HepG2 (cell line): Measurements from ENCODE around the gene METRN. TPM values are rescaled to one million over a fixed set of nuclear protein-coding genes. Genes with fewer than 3 reads are reported as not detected.
A peak's percentile ranks its signal among the peaks of the same experiment; 100 is the strongest.

Experiments
- AFF4 ChIP-seq: sonication (generic); formaldehyde crosslinking; IDR thresholded peaks from 2 replicates; pipeline ENCODE4 v1.4.0; 2020; ENCODE audit warnings: missing genetic modification reagents
- CEBPB ChIP-seq: IDR thresholded peaks from 2 replicates; pipeline ENCODE4 v1.6.1; 2011; ENCODE audit warnings: low read depth, low read length, improper control_type of control experiment, borderline replicate concordance
- ELF3 ChIP-seq: IDR thresholded peaks from 2 replicates; pipeline ENCODE4 v1.6.1; 2016; ENCODE audit warnings: missing genetic modification reagents, missing compliant biosample characterization
- GATAD1 ChIP-seq: IDR thresholded peaks from 2 replicates; pipeline ENCODE4 v1.6.1; 2016; ENCODE audit warnings: missing genetic modification reagents, missing compliant biosample characterization
- HNRNPLL ChIP-seq: fragments of 200-400 bp; formaldehyde crosslinking; IDR thresholded peaks from 2 replicates; pipeline ENCODE4 v1.6.1; 2017; ENCODE audit warnings: mild to moderate bottlenecking, low read depth, low read length; ENCODE audit not compliant: poor library complexity, severe bottlenecking
- KDM1A ChIP-seq: IDR thresholded peaks from 2 replicates; pipeline ENCODE4 v1.6.1; 2016; ENCODE audit warnings: missing compliant biosample characterization
- KLF12 ChIP-seq: sonication (generic); formaldehyde crosslinking; IDR thresholded peaks from 2 replicates; pipeline ENCODE4 v1.4.0; 2020; ENCODE audit warnings: missing genetic modification reagents, borderline replicate concordance
- MBNL3 ChIP-seq: fragments of 250-450 bp; sonication (Bioruptor Pico); conservative IDR thresholded peaks from 2 replicates; pipeline ENCODE4 v1.8.0; 2022; ENCODE audit warnings: mild to moderate bottlenecking, inconsistent platforms
- MYNN ChIP-seq: sonication (generic); formaldehyde crosslinking; IDR thresholded peaks from 2 replicates; pipeline ENCODE4 v1.4.0; 2020; ENCODE audit warnings: mild to moderate bottlenecking, low read depth, missing genetic modification reagents
- PRMT3 ChIP-seq: sonication (generic); formaldehyde crosslinking; IDR thresholded peaks from 2 replicates; pipeline ENCODE4 v1.8.1; 2022; ENCODE audit warnings: low read depth, mild to moderate bottlenecking, moderate library complexity, missing genetic modification reagents, borderline replicate concordance
- RCOR2 ChIP-seq: IDR thresholded peaks from 2 replicates; pipeline ENCODE4 v1.6.1; 2016; ENCODE audit warnings: missing biosample characterization, missing genetic modification reagents
- SP2 ChIP-seq: sonication (generic); formaldehyde crosslinking; IDR thresholded peaks from 2 replicates; pipeline ENCODE4 v1.5.1; 2020; ENCODE audit warnings: mild to moderate bottlenecking, missing genetic modification reagents
- TFDP1 ChIP-seq: IDR thresholded peaks from 2 replicates; pipeline ENCODE4 v1.6.1; 2016; ENCODE audit warnings: missing compliant biosample characterization, missing genetic modification reagents, borderline replicate concordance
- YY1 ChIP-seq: IDR thresholded peaks from 2 replicates; pipeline ENCODE4 v1.6.1; 2011; ENCODE audit warnings: low read length, low read depth, moderate library complexity, mild to moderate bottlenecking; ENCODE audit not compliant: insufficient read depth, insufficient replicate concordance
- ZFP82 ChIP-seq: sonication (generic); formaldehyde crosslinking; IDR thresholded peaks from 2 replicates; pipeline ENCODE4 v1.5.1; 2020; ENCODE audit warnings: mild to moderate bottlenecking, missing genetic modification reagents, borderline replicate concordance
- ZKSCAN1 ChIP-seq: fragments of 150-350 bp; IDR thresholded peaks from 2 replicates; pipeline ENCODE4 v1.6.1; 2014; ENCODE audit warnings: low read length
- ZMAT5 ChIP-seq: sonication (generic); formaldehyde crosslinking; IDR thresholded peaks from 2 replicates; pipeline ENCODE4 v1.5.0; 2020; ENCODE audit warnings: mild to moderate bottlenecking, low read depth, missing genetic modification reagents, borderline replicate concordance
- ZNF234 ChIP-seq: sonication (generic); formaldehyde crosslinking; conservative IDR thresholded peaks from 2 replicates; pipeline ENCODE4 v1.5.1; 2020; ENCODE audit warnings: mild to moderate bottlenecking, missing genetic modification reagents
- ZNF607 ChIP-seq: sonication (generic); formaldehyde crosslinking; IDR thresholded peaks from 2 replicates; pipeline ENCODE4 v1.5.1; 2020; ENCODE audit warnings: missing genetic modification reagents, mild to moderate bottlenecking, borderline replicate concordance
- ZNF788 ChIP-seq: sonication (generic); formaldehyde crosslinking; IDR thresholded peaks from 2 replicates; pipeline ENCODE4 v1.5.0; 2020; ENCODE audit warnings: mild to moderate bottlenecking, missing genetic modification reagents, borderline replicate concordance
- ZSCAN20 ChIP-seq: sonication (generic); formaldehyde crosslinking; IDR thresholded peaks from 2 replicates; pipeline ENCODE4 v1.4.0; 2020; ENCODE audit warnings: missing genetic modification reagents, mild to moderate bottlenecking, borderline replicate concordance
- polyA plus RNA-seq, 8 experiments: library from polyadenylated mRNA; depleted of rRNA in 3 of 8; stranded (reverse) in 7 of 8; unstranded in 1 of 8; fragments of >200 nt; fragmentation: Illumina TruSeq in 4 of 8; extraction: Trizol in 4 of 8; gene quantifications; 2 replicates each; pipeline versions ENCODE4 v1.2.1 to v1.2.3, GENCODE V29; 2011 to 2016; ENCODE audit warnings: low read depth in 4 of 8, missing spikeins in 1 of 8, mixed read lengths in 1 of 8; ENCODE audit not compliant: insufficient read depth in 1 of 8
- total RNA-seq, 5 experiments: library from RNA; depleted of rRNA; stranded (reverse); fragments of >200 nt; fragmentation: Illumina TruSeq; extraction: Trizol; gene quantifications; 2 replicates each; pipeline ENCODE4 v1.2.3, GENCODE V29; 2016; ENCODE audit warnings: low read depth in 1 of 5
- TF ChIP-seq, protein P1 (sequence below): sonication (generic); formaldehyde crosslinking; IDR thresholded peaks from 2 replicates; pipeline ENCODE4 v1.8.0; 2022; ENCODE audit warnings: low read depth, missing genetic modification reagents

Gene METRN
- total and polyA plus RNA-seq, 2 of the 13 experiments (the other 11 are each of a cell fraction or from before 2014, with no cell fraction given): 25.5 to 46.1 TPM

GRCh38 chr16:726438-727290 lies 11.7 kb downstream of the METRN start, which contains the start of the genes CCDC78 and HAGHL (continued):
- peak; percentile 17; the same call in 1 of the 2 replicates for TF ChIP-seq RCOR2
- no peak for TF ChIP-seq CEBPB
- no peak for TF ChIP-seq ELF3 (CRISPR knock-in tag)
- TF ChIP-seq ZFP82: no peak
- no peak for TF ChIP-seq SP2
- TF ChIP-seq MBNL3 (CRISPR knock-in tag): no peak
- no peak for TF ChIP-seq ZNF234
- TF ChIP-seq HNRNPLL: peak; percentile 16
- peak; percentile 32; the same call in 1 of the 2 replicates for TF ChIP-seq TFDP1 (CRISPR knock-in tag)
- TF ChIP-seq PRMT3 (CRISPR knock-in tag): no peak
- TF ChIP-seq ZNF607 (CRISPR knock-in tag): no peak
- TF ChIP-seq ZNF788 (CRISPR knock-in tag): 0 out of 2 replicates have a peak, but pooled peaks have one; percentile 34
- no peak for TF ChIP-seq ZKSCAN1
- TF ChIP-seq, protein P1, sequence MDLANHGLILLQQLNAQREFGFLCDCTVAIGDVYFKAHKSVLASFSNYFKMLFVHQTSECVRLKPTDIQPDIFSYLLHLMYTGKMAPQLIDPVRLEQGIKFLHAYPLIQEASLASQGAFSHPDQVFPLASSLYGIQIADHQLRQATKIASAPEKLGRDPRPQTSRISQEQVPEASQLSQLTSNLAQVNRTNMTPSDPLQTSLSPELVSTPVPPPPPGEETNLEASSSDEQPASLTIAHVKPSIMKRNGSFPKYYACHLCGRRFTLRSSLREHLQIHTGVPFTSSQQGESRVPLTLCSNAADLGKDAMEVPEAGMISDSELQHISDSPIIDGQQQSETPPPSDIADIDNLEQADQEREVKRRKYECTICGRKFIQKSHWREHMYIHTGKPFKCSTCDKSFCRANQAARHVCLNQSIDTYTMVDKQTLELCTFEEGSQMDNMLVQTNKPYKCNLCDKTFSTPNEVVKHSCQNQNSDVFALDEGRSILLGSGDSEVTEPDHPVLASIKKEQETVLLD (CRISPR knock-in tag): no peak
- no peak for TF ChIP-seq KDM1A
- TF ChIP-seq GATAD1 (CRISPR knock-in tag): no peak
- no peak for TF ChIP-seq ZSCAN20 (CRISPR knock-in tag)
- TF ChIP-seq KLF12: no peak
- TF ChIP-seq AFF4 (CRISPR knock-in tag): no peak
- TF ChIP-seq MYNN (CRISPR knock-in tag): no peak
- TF ChIP-seq ZMAT5 (CRISPR knock-in tag): no peak
- no peak for TF ChIP-seq YY1
